PFSK-1 (cell line): Measurements from ENCODE around the gene FUT7.

Experiments
- FOXP2 ChIP-seq: optimal IDR thresholded peaks from 2 replicates; pipeline ENCODE3; 2011; ENCODE audit warnings: borderline replicate concordance, control low read depth, inconsistent platforms; ENCODE audit not compliant: insufficient read depth; ENCODE audit errors: extremely low read length, extremely low read depth
- POLR2AphosphoS5 ChIP-seq: IDR thresholded peaks from 2 replicates; pipeline ENCODE4 v1.6.1; 2012; ENCODE audit warnings: low read depth, mild to moderate bottlenecking, control low read depth, low read length, moderate library complexity
- REST ChIP-seq, 2 experiments: IDR thresholded peaks; 2 replicates each; pipeline versions ENCODE4 v1.6.1 to v1.8.0; 2011 to 2012; ENCODE audit warnings: low read depth in 2 of 2, low read length in 2 of 2, control low read depth in 1 of 2, inconsistent platforms in 1 of 2, mild to moderate bottlenecking in 1 of 2, moderate library complexity in 1 of 2; ENCODE audit not compliant: insufficient read depth in 1 of 2
- TAF1 ChIP-seq: IDR thresholded peaks from 2 replicates; pipeline ENCODE4 v1.6.1; 2012; ENCODE audit warnings: low read length, control low read depth, borderline replicate concordance; ENCODE audit not compliant: insufficient read depth

- TF ChIP-seq POLR2AphosphoS5 (no peak), TAF1 (no peak), REST (IDR thresholded peaks at IDR 0.05; ENCODE audit: insufficient read depth in 1 of 2, low read depth in 2 of 2, low read length in 2 of 2) (no peak), FOXP2 (no peak)
Observed at GRCh38 chr9:137054932-137055384, 23.1 kb upstream of the FUT7 start.
